Activated CD8-positive, alpha-beta memory T cell treated with anti-CD3 and anti-CD28 coated beads, Interleukin-2, amount 50 U/mL, for 1 hour (primary cell): Measurements from ENCODE around the gene STT3A.
"Not testable (repeated sequence)": the region's sequence is repeated elsewhere in the genome, so short reads cannot be mapped to it uniquely, and the experiment has no call there.

Experiments
- DNase-seq: peaks from one replicate; pipeline ENCODE4 v3.0.0-alpha.2; 2020; ENCODE audit errors: extremely low read depth

The STT3A gene

GRCh38 chr11:125592305-125593113 lies at the start of gene STT3A:
STT3A (plus strand) TSS chr11:125592852; CDS start chr11:125595916, 3,064 bp downstream.
- DNase-seq = peak; percentile 95

- no peak for DNase-seq
Observed at GRCh38 chr11:125550780-125551179, 41.9 kb upstream of the STT3A start.

DNA sequence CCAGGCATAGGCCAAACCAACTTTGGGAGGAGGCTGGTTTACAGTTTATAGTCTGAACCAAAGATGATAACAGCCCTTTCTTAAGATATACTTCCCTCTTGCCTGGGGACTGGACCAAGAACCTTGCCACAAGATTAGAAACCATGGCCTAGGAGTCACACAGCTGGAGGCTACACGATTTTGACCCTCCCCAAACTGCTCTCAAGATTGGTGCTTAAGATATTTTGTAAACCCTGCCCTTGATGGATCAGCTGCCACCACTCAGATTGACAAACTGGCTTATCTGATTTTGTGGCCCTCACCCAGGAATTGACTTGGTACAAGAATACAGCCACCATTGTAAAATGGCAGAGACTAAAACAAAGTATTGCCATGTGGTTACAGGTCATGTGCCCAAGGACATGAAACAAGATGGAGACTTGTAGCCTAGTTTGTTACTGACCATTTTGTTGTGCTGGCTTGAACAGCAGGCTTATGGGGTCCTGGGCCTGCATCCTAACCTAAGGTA lies 40.8 kb upstream of the STT3A start:
- no peak for DNase-seq

DNA sequence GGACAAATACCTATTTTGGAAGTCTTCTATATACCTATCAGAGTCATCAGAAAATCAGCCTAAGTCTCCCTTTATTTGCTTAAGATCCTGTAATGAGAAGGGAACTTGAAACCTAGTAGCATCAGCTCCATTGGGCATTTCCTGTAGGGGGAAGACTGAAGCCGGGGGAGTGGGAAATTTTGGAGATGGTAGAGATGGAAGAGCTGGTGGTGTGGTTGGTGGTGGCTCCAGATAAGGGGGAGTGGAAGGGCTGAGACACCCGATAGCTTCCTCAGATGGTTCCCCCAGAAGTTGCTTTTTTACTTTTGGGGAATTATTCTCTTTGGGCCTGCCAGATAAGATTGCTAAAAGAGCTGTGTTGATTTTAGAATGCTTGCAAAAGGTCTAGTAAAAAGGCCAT lies 39.7 kb upstream of the STT3A start:
- no peak for DNase-seq

GRCh38 chr11:125553357-125553756 lies 39.3 kb upstream of the STT3A start:
- no peak for DNase-seq

- no peak for DNase-seq
Observed at GRCh38 chr11:125554038-125554437, 38.6 kb upstream of the STT3A start.

- DNase-seq = no peak
Observed at GRCh38 chr11:125559888-125560287, 32.8 kb upstream of the STT3A start.

- DNase-seq = no peak
Observed at GRCh38 chr11:125561924-125562323, 30.7 kb upstream of the STT3A start.

- DNase-seq = no peak
Observed at GRCh38 chr11:125562430-125562829, 30.2 kb upstream of the STT3A start.

DNA sequence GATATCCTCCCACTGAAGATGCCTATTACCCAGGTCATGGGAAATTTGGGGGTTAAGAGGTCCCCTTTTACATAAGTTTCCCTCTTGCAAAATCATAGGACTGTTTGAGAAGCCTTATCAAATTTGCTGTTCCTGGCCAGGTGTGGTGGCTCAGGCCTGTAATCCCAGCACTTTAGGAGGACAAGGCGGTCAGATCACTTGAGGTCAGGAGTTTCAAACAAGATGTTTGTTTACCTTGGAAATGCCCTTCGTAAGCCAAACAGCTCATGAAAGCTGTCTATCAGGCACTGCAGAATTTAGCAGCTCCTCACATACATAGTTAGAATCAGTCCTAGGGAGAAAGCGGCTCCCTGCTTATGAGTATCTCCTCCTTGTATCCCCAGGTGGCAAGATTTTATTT lies 28.3 kb upstream of the STT3A start:
- DNase-seq = no peak

DNA sequence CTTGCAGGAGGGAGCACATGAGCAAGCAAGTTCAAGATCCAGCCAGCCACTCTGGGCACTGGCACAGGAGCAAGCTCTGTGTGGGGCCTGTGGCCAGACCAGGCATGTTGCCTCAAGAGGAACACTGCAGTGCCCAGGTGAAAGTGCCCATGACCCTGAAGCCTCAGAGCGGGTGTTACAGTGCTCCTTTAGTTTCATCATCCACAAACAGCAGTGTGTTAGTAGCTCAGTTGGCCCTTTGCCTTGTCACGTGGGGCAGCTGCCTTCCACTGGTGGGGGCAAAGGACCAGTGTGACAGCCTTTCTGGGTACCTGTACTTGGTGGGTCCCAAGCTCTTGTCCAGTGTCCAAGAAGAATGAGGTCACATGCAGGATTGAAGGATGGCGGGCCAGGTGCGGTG lies 26.4 kb upstream of the STT3A start:
- no peak for DNase-seq

- DNase-seq = peak; percentile 57
Observed at GRCh38 chr11:125568970-125569914, 23.4 kb upstream of the STT3A start, which contains the start of gene EI24. EI24 (plus strand) TSS chr11:125569477; CDS start chr11:125572528, 3,051 bp downstream.

DNA sequence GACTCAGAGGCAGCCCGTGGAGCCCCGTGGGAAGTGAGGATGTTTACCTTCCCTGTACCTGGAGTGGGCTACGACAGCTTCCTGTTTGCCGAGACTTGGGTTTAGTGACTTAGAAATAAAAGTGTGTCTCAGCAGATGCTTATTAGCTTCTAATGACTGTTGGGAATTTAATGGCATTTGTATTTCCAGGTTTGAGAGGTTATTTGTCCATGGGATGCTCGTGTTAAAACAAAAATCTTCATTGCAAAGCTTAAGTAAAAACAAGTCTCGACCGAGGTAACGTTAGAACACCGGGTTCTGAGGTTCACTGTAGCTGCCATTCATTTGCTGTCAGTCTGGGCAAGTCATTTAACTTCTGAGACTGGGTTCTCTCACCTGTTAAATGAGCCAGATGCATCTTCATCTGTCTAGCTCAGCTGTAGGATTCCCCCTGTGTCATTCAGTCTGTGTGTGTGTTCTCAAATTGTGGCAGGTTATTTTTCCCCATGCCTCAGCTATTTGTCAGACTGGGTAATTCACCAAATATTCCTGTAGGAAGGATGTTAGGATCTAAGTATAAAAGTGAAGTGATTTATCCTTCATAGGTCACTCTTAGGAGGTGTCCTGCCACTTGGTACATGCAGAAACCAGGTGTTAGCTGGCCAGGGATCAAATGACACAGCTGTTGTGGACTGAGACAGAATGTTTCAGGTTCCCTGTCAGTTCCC lies 22.6 kb upstream of the STT3A start:
- no peak for DNase-seq

DNA sequence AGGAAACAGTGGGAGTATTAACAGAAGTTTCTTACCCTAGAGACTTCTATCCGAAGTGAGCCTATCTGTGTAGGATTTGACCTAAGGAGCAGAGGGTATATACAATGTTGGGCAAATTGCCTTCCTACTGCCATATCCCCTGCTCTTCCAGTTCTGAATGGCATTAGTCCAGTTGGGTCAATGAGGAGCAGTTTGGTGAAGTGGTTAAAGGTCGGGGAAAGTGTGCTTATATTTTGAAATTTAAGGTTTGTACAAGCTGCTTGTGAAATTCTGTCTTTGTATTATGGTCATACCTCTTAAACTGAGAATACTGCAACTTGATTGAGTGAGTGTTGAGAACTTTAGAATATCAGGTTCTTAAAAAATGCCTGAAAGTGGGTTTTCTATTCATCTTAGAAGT lies 21.7 kb upstream of the STT3A start:
- DNase-seq = no peak

GRCh38 chr11:125572916-125573315 lies 19.7 kb upstream of the STT3A start:
- no peak for DNase-seq

DNA sequence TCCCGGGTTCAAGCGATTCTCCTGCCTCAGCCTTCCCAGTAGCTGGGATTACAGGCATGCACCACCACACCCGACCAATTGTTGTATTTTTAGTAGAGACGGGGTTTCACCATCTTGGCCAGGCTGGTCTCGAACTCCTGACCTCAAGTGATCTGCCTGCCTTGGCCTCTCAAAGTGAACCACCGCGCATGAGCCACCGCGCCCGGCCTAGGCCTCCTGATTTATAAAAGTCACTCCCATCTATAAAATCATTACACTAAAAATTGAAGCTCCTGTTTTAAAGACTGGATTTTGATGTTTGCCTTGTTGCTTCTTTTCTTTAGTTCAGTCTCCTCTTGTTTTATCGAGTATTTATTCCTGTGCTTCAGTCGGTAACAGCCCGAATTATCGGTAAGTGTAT lies 15.5 kb upstream of the STT3A start:
- not testable (repeated sequence) for DNase-seq

DNA sequence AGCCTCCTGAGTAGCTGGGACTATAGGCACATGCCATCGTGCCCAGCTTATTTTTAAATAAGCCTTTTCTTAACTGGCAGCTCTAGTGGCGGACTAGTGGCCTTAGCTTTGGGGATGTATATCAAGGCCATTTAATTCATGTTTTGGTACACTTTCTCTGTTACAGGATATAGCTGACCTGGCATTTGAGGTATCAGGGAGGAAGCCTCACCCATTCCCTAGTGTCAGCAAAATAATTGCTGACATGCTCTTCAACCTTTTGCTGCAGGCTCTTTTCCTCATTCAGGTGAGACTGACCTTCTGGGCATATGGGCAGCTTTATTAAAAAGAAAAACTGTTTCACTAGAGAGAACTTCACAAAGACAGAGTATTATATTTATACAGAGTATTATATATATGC lies 13.9 kb upstream of the STT3A start:
- no peak for DNase-seq

DNA sequence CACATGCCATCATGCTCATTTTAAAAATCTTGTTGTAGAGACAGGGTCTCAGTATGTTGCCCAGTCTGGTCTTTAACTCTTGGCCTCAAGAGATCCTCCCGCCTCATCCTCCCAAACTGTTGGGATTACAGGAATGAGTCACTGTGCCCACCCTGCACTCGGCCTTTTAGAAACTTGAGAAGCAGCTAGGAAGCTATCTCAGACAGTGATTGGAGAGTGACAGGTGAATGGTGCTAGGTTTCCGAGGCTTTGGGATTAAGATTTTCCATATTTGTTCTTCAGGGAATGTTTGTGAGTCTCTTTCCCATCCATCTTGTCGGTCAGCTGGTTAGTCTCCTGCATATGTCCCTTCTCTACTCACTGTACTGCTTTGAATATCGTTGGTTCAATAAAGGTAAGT lies 12.8 kb upstream of the STT3A start:
- DNase-seq = no peak

- DNase-seq = no peak
Observed at GRCh38 chr11:125583496-125583895, 9.2 kb upstream of the STT3A start.

DNA sequence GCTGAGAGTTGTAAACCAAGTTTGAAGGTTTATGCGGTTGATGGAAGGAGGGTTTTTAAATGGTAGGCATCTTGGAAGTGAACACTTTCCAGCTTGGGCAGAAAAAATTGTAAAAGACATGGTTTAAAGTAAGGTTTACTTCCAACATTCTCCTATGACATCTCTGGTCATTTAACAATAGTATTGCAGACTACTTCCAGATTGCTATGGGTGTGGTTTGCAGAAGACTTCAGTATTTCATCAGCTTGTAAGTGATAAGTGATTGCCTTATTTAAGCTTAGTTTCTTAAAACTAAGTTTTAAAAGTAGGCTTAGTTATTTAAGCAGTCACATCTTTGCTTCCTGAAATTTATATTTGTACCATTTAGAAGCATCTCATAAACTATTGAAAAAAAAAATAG lies 7.2 kb upstream of the STT3A start:
- DNase-seq = no peak

GRCh38 chr11:125586623-125587022 lies 6.0 kb upstream of the STT3A start:
- DNase-seq = no peak

- no peak for DNase-seq
Observed at GRCh38 chr11:125587480-125587879, 5.2 kb upstream of the STT3A start.
